IMR-90 (cell line): ENCODE measurements around the gene VSIG10L2. TPM values are rescaled to one million over a fixed set of nuclear protein-coding genes. Genes with fewer than 3 reads are reported as not detected.

Experiments used
- ATAC-seq: fragments of 200-7000 bp; cut with Tn5 transposase; 2 replicates; pipeline ENCODE4 v1.9.1; 2020; ENCODE audit warnings: low read depth, mild to moderate bottlenecking, moderate library complexity
- BruUV-seq: library from RNA; stranded (reverse); fragments of 400-500 nt; replicated peaks from 2 replicates; lab custom pipeline; 2021; lab: Mats Ljungman, UMichigan
- CTCF ChIA-PET: fragments of 300-600 bp; formaldehyde crosslinking; extraction: SDS; loops from one replicate; lab custom pipeline; 2021; ENCODE audit warnings: antibody characterized with exemption; lab: Yijun Ruan, JAX
- POLR2A ChIA-PET: fragments of 300-600 bp; sonication (Branson Sonifier 250); formaldehyde crosslinking; loops from one replicate; lab custom pipeline; 2022; ENCODE audit warnings: antibody characterized with exemption; ENCODE audit not compliant: unreplicated experiment; lab: Charles Lee
- DNase-seq: peaks from one replicate; pipeline ENCODE4 v3.0.0; 2013
- H2AFZ ChIP-seq: replicated peaks from 2 replicates; pipeline ENCODE3; 2013; ENCODE audit warnings: low read length, mild to moderate bottlenecking; ENCODE audit not compliant: poor library complexity
- H2AK5ac ChIP-seq: 2 replicates; pipeline ENCODE4 v1.6.1; 2013; ENCODE audit warnings: low read depth, low read length, inconsistent platforms
- H2AK9ac ChIP-seq: replicated peaks from 2 replicates; pipeline ENCODE3; 2013; ENCODE audit warnings: mild to moderate bottlenecking, low read depth, low read length, moderate library complexity; ENCODE audit not compliant: poor library complexity
- H2BK120ac ChIP-seq: 2 replicates; pipeline ENCODE4 v1.6.1; 2013; ENCODE audit warnings: low read depth, low read length, inconsistent platforms
- H2BK15ac ChIP-seq: 3 replicates; pipeline ENCODE4 v1.6.1; 2013; ENCODE audit warnings: low read depth, low read length, inconsistent platforms
- H2BK20ac ChIP-seq: 2 replicates; pipeline ENCODE4 v1.6.1; 2013; ENCODE audit warnings: low read depth, mild to moderate bottlenecking, inconsistent platforms, low read length, moderate library complexity
- H2BK5ac ChIP-seq: 2 replicates; pipeline ENCODE4 v1.6.1; 2013; ENCODE audit warnings: mild to moderate bottlenecking, low read depth, low read length, inconsistent platforms; ENCODE audit not compliant: poor library complexity, severe bottlenecking
- H3K14ac ChIP-seq: replicated peaks from 2 replicates; pipeline ENCODE4 v1.6.1; 2013; ENCODE audit warnings: low read depth, low read length, inconsistent platforms
- H3K18ac ChIP-seq: 2 replicates; pipeline ENCODE4 v1.6.1; 2013; ENCODE audit warnings: low read depth, low read length, control low read depth
- H3K23ac ChIP-seq: 2 replicates; pipeline ENCODE4 v1.6.1; 2013; ENCODE audit warnings: low read depth, low read length, inconsistent platforms
- H3K27ac ChIP-seq: 2 replicates; pipeline ENCODE4 v1.5.1; 2013; ENCODE audit warnings: mild to moderate bottlenecking, control low read depth, low read length; ENCODE audit not compliant: insufficient read depth
- H3K27me3 ChIP-seq: 2 replicates; pipeline ENCODE4 v1.6.1; 2013; ENCODE audit warnings: low read length; ENCODE audit not compliant: control insufficient read depth, insufficient read depth
- H3K36me3 ChIP-seq: 2 replicates; pipeline ENCODE4 v1.6.1; 2013; ENCODE audit warnings: low read length, mixed read lengths; ENCODE audit not compliant: control insufficient read depth, insufficient read depth
- H3K4ac ChIP-seq: 2 replicates; pipeline ENCODE4 v1.6.1; 2013; ENCODE audit warnings: low read depth, low read length, inconsistent platforms
- H3K4me1 ChIP-seq: 2 replicates; pipeline ENCODE4 v1.6.1; 2013; ENCODE audit warnings: low read length, mixed read lengths; ENCODE audit not compliant: control insufficient read depth, insufficient read depth
- H3K4me2 ChIP-seq: 2 replicates; pipeline ENCODE4 v1.6.1; 2013; ENCODE audit warnings: low read depth, mild to moderate bottlenecking, control low read depth, low read length, moderate library complexity
- H3K4me3 ChIP-seq: 2 replicates; pipeline ENCODE4 v1.5.1; 2013; ENCODE audit warnings: low read depth, mild to moderate bottlenecking, control low read depth, low read length, moderate library complexity; ENCODE audit not compliant: insufficient read depth
- H3K56ac ChIP-seq: 2 replicates; pipeline ENCODE4 v1.6.1; 2013; ENCODE audit warnings: low read length, inconsistent platforms; ENCODE audit not compliant: insufficient read depth; ENCODE audit errors: extremely low read depth
- H3K79me1 ChIP-seq, 2 experiments: 2 replicates each; pipeline ENCODE4 v1.6.1; 2013; ENCODE audit warnings: low read length in 2 of 2, inconsistent platforms in 1 of 2, low read depth in 1 of 2
- H3K9ac ChIP-seq: 2 replicates; pipeline ENCODE4 v1.6.1; 2013; ENCODE audit warnings: low read depth, low read length, control low read depth
- H3K9me1 ChIP-seq: 2 replicates; pipeline ENCODE4 v1.6.1; 2013; ENCODE audit warnings: low read length, inconsistent platforms; ENCODE audit not compliant: insufficient read depth
- H3K9me3 ChIP-seq: 2 replicates; pipeline ENCODE4 v1.6.1; 2013; ENCODE audit warnings: low read length; ENCODE audit not compliant: control insufficient read depth, insufficient read depth
- H4K20me1 ChIP-seq: 2 replicates; pipeline ENCODE4 v1.6.1; 2013; ENCODE audit warnings: low read length, inconsistent platforms; ENCODE audit not compliant: insufficient read depth
- H4K5ac ChIP-seq: 2 replicates; pipeline ENCODE4 v1.6.1; 2013; ENCODE audit warnings: mild to moderate bottlenecking, low read depth, low read length, control low read depth
- H4K8ac ChIP-seq, 2 experiments: 2 replicates each; pipeline ENCODE4 v1.6.1; 2013; ENCODE audit warnings: low read depth in 2 of 2, low read length in 2 of 2, control low read depth in 1 of 2, inconsistent platforms in 1 of 2
- H4K91ac ChIP-seq: 2 replicates; pipeline ENCODE4 v1.6.1; 2013; ENCODE audit warnings: low read depth, low read length, inconsistent platforms; ENCODE audit not compliant: insufficient read depth
- BHLHE40 ChIP-seq: fragments of 150-350 bp; IDR thresholded peaks from 2 replicates; pipeline ENCODE4 v1.6.1; 2016; ENCODE audit warnings: mild to moderate bottlenecking, low read depth, low read length
- CEBPB ChIP-seq: IDR thresholded peaks from 2 replicates; pipeline ENCODE4 v1.6.1; 2012; ENCODE audit warnings: low read depth, low read length, improper control_type of control experiment
- CTCF ChIP-seq: conservative IDR thresholded peaks from 2 replicates; pipeline ENCODE4 v1.5.1; 2012; ENCODE audit warnings: mild to moderate bottlenecking, low read depth, low read length, improper control_type of control experiment
- FOS ChIP-seq: fragments of 150-350 bp; IDR thresholded peaks from 2 replicates; pipeline ENCODE4 v1.6.1; 2016; ENCODE audit warnings: low read depth, low read length
- MAFK ChIP-seq: IDR thresholded peaks from 2 replicates; pipeline ENCODE4 v1.6.1; 2012; ENCODE audit warnings: low read depth, low read length, improper control_type of control experiment
- MXI1 ChIP-seq: IDR thresholded peaks from 2 replicates; pipeline ENCODE4 v1.6.1; 2012; ENCODE audit warnings: low read depth, mild to moderate bottlenecking, low read length, moderate library complexity, borderline replicate concordance
- POLR2A ChIP-seq: IDR thresholded peaks from 2 replicates; pipeline ENCODE4 v1.6.1; 2012; ENCODE audit warnings: mild to moderate bottlenecking, low read depth, low read length
- RAD21 ChIP-seq: IDR thresholded peaks from 2 replicates; pipeline ENCODE4 v1.6.1; 2012; ENCODE audit warnings: low read length, improper control_type of control experiment
- SMC3 ChIP-seq: fragments of 150-350 bp; IDR thresholded peaks from 2 replicates; pipeline ENCODE4 v1.6.1; 2016; ENCODE audit warnings: low read depth, mild to moderate bottlenecking, antibody characterized with exemption, low read length, moderate library complexity
- WGBS, 2 experiments: methylation state at CpG; one replicate each; pipeline versions ENCODE4 v1.1.5 to v1.1.7; 2013; ENCODE audit warnings: missing lambda C conversion rate in 2 of 2; ENCODE audit not compliant: insufficient read length in 1 of 2; ENCODE audit errors: extremely low coverage in 2 of 2; 5-methylcytosine and 5-hydroxymethylcytosine counted together
- dilution Hi-C: fragments of 300-500 bp; cut with HindIII; formaldehyde crosslinking; loops from one replicate; pipeline ENCODE4 v1.14.3; 2018; ENCODE audit warnings: low sequenced_read_pairs; ENCODE audit not compliant: unreplicated experiment
- in situ Hi-C: fragments of 300-500 bp; cut with MboI; formaldehyde crosslinking; loops from 3 replicates; pipeline ENCODE4 v1.14.3; 2019; ENCODE audit warnings: low sequenced_read_pairs, inconsistent platforms, mixed read lengths
- intact Hi-C: fragments of 100-400 bp; cut with micrococcal nuclease; formaldehyde crosslinking; loops from 2 replicates; pipeline ENCODE4 v1.10.0; 2022
- polyA plus RNA-seq, 3 experiments: library from polyadenylated mRNA; depleted of rRNA; stranded (reverse); fragments of >200 nt; gene quantifications; 2 replicates each; pipeline ENCODE4 v1.2.3, GENCODE V29; 2012; ENCODE audit warnings: low replicate concordance in 1 of 3
- total RNA-seq: library from RNA; depleted of rRNA; stranded (reverse); fragments of >200 nt; gene quantifications from 2 replicates; pipeline ENCODE4 v1.2.3, GENCODE V29; 2012

VSIG10L2 gene
- total and polyA plus RNA-seq, 2 of the 4 experiments (the other 2 are of a cell fraction): under 0.01 TPM; not detected in 1

GRCh38 chr11:125957618-125958332 lies 11.9 kb downstream of the VSIG10L2 start:
- H4K8ac ChIP-seq: no peak overlapping the region
- 83% methylated on average over 9 of the region's 14 CpGs; no CpG with 5 or more reads in 1 of the 2 experiments for WGBS, 2 experiments
- H3K4me1 ChIP-seq: no peaks in the 10 kb centered on the region
- no peak overlapping the region for H3K56ac ChIP-seq
- in situ Hi-C loops (no loop called here), dilution Hi-C loops (no loop called here), intact Hi-C loops (no loop called here)
- H3K14ac ChIP-seq: no peak overlapping the region
- TF ChIP-seq BHLHE40: no peak
- no peak for TF ChIP-seq RAD21
- TF ChIP-seq MAFK: no peak
- TF ChIP-seq SMC3: no peak
- no peak for TF ChIP-seq MXI1
- no peak for TF ChIP-seq CTCF
- TF ChIP-seq CEBPB: no peak
- TF ChIP-seq FOS: no peak
- TF ChIP-seq POLR2A: no peak
- H3K9me1 ChIP-seq: no peaks in the 10 kb centered on the region
- H3K27me3 ChIP-seq: peaks cover 6% of the 10 kb centered on the region
- no peaks in the 10 kb centered on the region for H3K36me3 ChIP-seq
- no peak overlapping the region for H2BK20ac ChIP-seq
- H3K9ac ChIP-seq: no peak overlapping the region
- H2AK9ac ChIP-seq: no peak overlapping the region
- H4K91ac ChIP-seq: no peak overlapping the region
- H2AFZ ChIP-seq: no peak overlapping the region
- CTCF ChIA-PET: no interaction called here
- H3K79me1 ChIP-seq: no peaks in the 10 kb centered on the region
- H3K27ac ChIP-seq: no peak overlapping the region
- no peaks in the 10 kb centered on the region for H3K9me3 ChIP-seq
- no peak overlapping the region for H3K23ac ChIP-seq
- ATAC-seq (no peak), DNase-seq (no peak)
- H3K4ac ChIP-seq: no peak overlapping the region
- H4K20me1 ChIP-seq: no peaks in the 10 kb centered on the region
- POLR2A ChIA-PET: no interaction called here
- H2BK5ac ChIP-seq: no peak overlapping the region
- no peak overlapping the region for H4K5ac ChIP-seq
- BruUV-seq: no TSS peak
- no peak overlapping the region for H2AK5ac ChIP-seq
- no peak overlapping the region for H3K18ac ChIP-seq
- H3K4me3 ChIP-seq: no peak overlapping the region
- no peak overlapping the region for H2BK15ac ChIP-seq
- no peak overlapping the region for H3K4me2 ChIP-seq
- H2BK120ac ChIP-seq: no peak overlapping the region
